HG02884 (cell line): ENCODE results near the gene ASMT.
"Not testable (repeated sequence)": the region's sequence is repeated elsewhere in the genome, so short reads cannot be mapped to it uniquely, and the experiment has no call there.

Experiments used
- ATAC-seq: cut with Tn5 transposase; IDR thresholded peaks from one replicate; pipeline ENCODE4 v1.9.1; 2021; ENCODE audit warnings: mild to moderate bottlenecking, moderate library complexity; ENCODE audit not compliant: unreplicated experiment

ASMT gene

DNA sequence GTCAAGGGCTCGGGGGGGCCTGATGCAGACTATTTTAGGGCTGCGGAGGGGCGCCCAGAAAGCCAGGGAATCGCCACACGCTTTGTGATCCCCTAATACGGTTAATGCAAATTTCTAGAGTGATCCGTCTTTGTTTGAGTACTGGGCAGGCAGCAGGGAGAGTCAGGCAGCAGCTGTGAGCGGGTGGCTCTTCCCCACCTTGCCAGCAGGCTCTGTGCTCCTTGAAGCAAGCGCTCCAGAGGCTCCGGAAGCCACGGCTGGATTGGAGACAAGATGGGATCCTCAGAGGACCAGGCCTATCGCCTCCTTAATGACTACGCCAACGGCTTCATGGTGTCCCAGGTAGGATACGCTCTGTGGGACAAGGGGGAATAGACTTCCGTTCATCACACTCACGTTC lies at the start of gene ASMT:
ASMT (plus strand) TSS at position 133 of the 400 bp plus-strand sequence; CDS start at position 274, 141 bp downstream.
- ATAC-seq, result no peak

DNA sequence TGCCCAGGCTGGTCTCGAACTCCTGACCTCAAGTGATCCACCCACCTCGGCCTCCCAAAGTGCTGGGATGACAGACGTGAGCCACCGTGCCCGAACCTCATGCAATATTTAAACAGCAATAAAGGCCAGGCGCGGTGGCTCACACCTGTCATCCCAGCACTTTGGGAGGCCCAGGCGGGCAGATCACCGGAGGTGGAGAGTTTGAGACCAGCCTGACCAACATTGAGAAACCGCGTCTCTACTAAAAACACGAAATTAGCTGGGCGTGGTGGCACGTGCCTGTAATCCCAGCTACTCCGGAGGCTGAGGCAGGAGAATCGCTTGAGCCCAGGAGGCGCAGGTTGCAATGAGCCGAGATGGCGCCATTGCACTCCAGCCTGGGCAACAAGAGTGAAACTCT lies 40.7 kb upstream of the ASMT start:
- not testable (repeated sequence) for ATAC-seq

DNA sequence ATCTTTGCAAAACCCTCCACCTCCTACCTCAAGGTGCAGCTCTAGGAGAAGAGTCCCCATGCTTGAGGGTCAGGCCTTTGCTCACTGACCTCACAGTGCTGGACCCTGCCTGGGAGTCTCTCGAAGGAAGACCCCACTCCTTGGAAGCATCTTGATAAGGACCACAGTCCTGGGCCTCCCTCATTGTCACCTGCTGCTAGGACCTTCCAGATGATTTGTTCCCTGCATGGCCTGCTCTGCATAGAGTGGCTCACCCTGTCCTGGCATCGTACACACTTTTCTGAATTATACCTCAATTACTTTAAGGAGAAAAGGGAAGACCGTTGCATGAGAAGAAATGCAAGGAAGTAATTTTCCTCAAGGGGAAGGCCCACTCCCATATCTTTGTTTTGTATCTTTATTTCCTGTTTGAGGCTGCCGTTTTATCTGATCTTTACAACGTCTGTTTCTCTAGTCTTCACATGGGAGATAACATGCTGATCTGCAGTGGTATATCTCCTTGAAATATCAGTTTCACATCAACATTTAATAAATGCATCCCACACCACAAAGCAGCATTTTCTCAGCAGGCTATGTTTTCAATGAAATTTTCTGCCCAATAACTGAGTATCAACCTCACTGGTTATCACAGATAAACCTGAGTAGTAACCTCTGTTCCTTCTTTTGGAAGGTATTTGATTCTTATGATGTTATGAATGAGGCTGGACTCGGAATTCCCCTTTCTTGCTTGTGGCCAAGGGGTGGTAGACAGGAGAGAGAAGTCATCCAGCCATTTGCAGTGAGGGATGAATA lies 38.5 kb upstream of the ASMT start:
- no peak for ATAC-seq

- ATAC-seq, result no peak
Observed at GRCh38 chrX:1577845-1578244, 37.0 kb upstream of the ASMT start.

- ATAC-seq, result no peak
Observed at GRCh38 chrX:1578511-1579173, 36.2 kb upstream of the ASMT start.

GRCh38 chrX:1581132-1581531 lies 33.7 kb upstream of the ASMT start:
- no peak for ATAC-seq

- peak; percentile 71 for ATAC-seq
Observed at GRCh38 chrX:1582686-1583437, 32.0 kb upstream of the ASMT start.

- ATAC-seq, result no peak
Observed at GRCh38 chrX:1584237-1585011, 30.4 kb upstream of the ASMT start.

GRCh38 chrX:1587161-1587560 lies 27.7 kb upstream of the ASMT start:
- ATAC-seq, result no peak

DNA sequence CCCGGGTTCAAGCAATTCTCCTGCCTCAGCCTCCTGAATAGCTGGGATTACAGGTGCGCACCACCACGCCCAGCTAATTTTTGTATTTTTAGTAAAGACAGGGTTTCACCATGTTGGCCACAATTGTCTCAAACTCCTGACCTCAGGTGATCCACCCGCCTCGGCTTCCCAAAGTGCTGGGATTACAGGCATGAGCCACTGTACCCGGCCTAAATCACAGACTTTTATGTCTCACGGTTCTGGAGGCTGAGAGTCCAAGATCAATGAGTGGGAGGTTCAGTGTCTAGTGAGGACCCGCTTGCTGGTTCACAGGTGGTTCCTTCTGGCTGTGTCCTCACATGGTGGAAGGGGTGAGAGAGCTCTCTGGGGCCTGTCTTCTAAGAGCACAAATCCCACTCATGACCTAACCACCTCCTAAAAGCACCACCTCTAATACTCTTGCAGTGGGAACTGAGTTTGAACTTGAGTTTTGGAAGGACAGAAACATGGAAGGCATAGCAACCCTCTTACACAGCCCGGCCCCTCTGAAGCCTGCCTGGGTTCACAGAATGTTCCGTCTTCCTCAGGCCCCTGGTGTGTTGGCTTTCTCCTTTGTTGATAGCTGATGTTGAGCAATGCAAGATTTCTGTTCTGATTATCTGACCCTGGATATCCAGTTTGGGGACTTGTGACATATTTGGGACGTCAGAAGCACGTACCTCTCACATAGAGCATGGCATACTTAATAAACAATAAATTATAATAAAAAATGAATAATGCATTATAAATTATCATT lies 25.3 kb upstream of the ASMT start:
- ATAC-seq, result no peak

DNA sequence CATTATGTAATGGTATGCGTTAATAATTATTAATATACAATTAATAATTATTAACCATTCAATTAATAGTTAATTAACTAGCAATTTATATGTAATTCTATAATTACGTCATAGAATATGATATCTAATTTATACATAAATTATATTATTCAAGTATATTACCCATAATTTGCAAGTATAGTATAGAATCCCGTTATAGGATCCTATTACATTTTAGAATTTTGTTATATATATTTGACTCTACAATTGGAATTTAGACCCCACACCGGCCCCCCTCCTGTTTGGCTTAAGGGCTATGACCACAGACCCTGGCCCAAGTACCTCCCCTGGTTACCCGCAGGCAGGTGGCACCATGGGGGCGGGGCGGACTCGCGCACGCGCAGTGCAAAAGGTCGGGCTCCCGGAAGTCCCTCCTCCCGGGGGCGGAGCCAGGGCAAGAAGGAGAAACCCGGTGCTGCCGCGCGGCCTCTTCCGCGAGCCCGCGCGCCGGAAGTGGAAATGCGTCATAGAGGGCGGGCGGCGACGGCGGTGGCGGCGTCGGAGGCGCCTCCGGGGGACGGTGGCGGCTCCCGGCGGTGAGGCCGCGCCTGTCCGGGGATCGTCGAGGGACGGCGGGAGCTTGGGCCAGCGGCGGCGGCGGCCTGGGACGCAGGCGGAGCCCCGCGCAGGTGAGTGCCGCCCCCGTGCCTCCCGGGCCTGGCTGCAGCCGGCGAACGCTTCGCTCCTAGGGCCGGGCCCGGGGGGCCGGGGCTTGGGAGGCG lies 23.6 kb upstream of the ASMT start, which contains the start of gene AKAP17A:
AKAP17A (plus strand) TSS at position 503 of the 761 bp plus-strand sequence. CDS start 1,859 bp downstream, outside the sequence.
- ATAC-seq, result peak; percentile 74

DNA sequence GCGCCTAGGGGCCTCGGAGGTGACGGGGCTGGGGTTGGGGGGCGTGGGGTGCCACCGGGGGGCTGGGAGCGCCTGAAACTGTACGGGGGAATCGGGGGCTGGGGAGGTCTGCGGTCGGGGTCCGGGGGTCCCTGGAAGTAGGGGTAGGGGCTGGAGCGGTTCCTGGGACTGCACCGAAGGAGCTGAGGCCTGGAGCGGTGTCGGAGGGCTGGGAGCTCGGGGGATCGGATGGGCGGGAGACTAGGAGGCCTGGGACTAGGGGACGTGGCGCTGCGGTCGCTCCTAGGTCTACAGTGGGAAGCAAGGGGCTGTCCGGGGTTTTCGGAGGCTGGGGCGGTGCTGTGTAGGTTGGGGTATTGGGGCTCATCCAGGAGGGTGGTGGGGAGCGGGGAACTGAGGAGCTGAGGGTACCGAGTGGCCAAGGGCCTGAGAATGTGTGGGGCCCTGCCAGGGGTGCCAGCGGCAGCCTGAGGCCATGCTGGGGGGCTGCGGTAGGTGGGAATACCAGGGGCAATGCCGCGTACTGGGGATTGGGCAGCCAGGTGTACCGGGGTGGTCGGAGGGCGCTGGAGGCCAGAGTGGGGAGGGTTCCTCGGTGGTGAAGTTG lies 22.9 kb upstream of the ASMT start:
- peak; percentile 2 for ATAC-seq

DNA sequence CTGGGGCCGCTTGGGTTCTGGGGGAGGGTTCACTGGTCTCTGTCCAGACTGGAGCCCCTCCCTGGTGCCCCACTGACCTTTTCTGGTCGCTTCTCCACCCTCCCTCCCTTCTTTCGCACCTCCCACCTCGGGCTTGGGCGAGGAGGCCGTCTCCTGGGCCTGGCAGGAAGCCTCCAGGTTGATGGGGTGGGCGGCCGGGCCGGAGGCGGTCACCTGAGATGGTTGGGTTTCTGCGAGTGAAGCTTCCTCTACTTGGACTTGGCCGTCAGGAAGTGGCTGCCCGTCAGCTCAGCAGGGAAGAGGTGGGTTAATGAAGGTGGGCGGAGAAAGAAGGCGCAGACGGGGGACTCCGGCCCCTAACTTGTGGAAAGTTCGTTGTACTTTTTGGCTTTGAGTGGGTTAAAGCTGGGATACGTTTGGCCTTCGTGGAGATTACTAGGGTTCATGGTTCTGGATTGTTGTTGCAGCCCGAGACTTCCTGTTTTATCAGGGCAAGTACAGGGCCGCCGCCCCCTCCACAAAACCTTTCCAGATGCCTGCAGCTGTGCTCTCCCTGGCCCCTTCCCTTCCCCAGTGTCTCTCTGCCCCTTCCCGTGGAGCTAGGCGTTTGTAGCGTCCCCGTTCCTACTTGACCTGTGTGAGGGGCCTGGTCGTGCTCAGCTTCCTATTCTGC lies 22.3 kb upstream of the ASMT start:
- ATAC-seq, result peak; percentile 42

- ATAC-seq, result no peak
Observed at GRCh38 chrX:1593286-1594271, 21.3 kb upstream of the ASMT start.

GRCh38 chrX:1595711-1596060 lies 19.2 kb upstream of the ASMT start:
- no peak for ATAC-seq

DNA sequence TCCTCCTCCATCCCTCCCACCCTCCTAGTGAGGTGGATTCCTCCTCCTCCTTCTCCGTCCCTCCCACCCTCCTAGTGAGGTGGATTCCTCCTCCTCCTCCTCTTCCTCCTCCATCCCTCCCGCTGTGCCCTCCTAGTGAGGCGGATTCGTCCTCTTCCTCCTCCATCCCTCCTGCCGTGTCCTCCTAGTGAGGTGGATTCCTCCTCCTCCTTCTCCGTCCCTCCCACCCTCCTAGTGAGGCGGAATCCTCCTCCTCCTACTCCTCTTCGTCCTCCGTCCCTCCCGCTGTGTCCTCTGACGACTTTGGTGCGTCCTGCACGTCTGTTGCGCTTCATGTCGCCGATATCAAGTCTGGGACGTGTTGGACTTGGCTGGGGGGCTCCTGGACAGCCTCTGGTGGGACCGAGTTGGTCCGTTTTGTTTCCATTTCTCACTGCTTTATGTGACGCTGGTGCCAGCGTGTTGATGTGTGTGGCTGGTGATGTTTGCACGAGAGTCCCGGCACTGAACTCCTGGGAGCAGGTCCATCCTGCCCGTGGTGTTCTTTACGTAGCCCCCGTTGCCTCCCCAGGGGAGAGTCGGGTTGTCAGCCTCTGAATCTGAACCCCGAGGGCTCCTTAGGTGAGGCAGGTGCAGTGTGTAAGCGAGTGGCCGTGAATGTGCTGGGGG lies 18.0 kb upstream of the ASMT start:
- no peak for ATAC-seq
